OCI-LY7 (cell line): Measurements from ENCODE around the gene TMCC1.

Experiments
- CTCF ChIP-seq: fragments of 200-600 bp; sonication (generic); conservative IDR thresholded peaks from 2 replicates; pipeline ENCODE4 v1.5.1; 2014; ENCODE audit warnings: mild to moderate bottlenecking, antibody characterized with exemption, low read length, moderate library complexity, mixed read lengths
- EZH2phosphoT487 ChIP-seq: fragments of 200-600 bp; sonication (generic); IDR thresholded peaks from 2 replicates; pipeline ENCODE4 v1.6.1; 2018; ENCODE audit warnings: low read depth, borderline replicate concordance, mild to moderate bottlenecking, mixed run types, antibody characterized with exemption, low read length, moderate library complexity, mixed read lengths

GRCh38 chr3:129607391-129608068, 286.0 kb downstream of the TMCC1 start:
- no peak for TF ChIP-seq CTCF
- TF ChIP-seq EZH2phosphoT487, result no peak
